Activated T-cell treated with anti-CD3 and anti-CD28 coated beads for 48 hours (primary cell): ENCODE results near the gene TICAM1.
"Not testable (repeated sequence)": the region's sequence is repeated elsewhere in the genome, so short reads cannot be mapped to it uniquely, and the experiment has no call there.

Experiments
- DNase-seq: peaks from one replicate; pipeline ENCODE4 v3.0.0-alpha.2; 2020; ENCODE audit warnings: low read depth

TICAM1 gene

DNA sequence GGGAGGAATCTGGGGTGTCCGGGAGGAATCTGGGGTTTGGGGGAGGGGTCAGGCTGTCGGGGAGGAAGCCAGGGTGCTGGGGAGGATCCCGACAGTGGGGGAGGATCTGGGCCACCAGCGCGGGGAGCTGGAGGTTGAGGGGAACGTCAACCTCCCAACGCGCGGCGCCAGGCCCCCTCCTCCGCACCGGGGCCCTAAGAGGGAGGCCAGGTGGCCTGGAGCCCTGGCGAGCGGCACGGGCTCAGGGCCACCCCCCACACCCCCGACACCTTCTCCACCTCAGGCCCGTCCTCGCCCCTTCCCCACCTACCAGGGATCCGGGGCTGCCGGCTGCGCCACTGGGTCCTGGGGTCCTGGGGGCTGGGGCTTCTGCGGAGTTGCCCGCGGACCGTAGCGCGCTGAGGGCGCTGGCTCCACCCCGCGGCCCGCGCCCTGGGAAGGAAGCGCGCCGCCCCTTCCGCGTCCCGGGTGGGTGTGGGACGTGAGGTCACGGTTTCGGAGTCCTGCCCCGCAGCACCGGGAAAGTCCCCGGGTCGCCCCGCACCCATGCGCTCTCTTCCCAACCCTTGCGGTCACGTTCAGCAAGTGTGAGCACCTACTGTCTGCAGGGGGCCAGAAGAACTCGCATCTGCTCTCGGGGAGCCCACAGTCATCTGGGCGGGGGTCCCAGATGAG is at the start of gene TICAM1:
TICAM1 (minus strand) TSS at position 409 of the 675 bp plus-strand sequence. CDS start 13,335 bp downstream, outside the sequence.
- peak; percentile 75 for DNase-seq

DNA sequence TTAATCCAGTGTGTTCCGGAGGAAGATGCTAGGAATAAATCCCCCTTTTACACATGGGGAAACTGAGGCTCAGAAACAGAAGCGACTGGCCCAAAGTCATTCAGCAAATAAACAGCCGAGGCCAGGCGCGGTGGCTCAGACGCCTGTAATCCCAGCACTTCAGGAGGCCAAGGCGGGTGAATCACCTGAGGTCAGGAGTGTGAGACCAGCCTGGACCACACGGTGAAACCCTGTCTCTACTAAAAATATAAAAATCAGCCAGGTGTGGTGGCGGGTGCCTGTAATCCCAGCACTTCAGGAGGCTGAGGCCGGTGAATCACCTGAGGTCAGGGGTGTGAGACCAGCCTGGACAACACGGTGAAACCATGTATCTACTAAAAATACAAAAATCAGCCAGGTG is 47.5 kb upstream of the TICAM1 start:
- DNase-seq, result no peak

DNA sequence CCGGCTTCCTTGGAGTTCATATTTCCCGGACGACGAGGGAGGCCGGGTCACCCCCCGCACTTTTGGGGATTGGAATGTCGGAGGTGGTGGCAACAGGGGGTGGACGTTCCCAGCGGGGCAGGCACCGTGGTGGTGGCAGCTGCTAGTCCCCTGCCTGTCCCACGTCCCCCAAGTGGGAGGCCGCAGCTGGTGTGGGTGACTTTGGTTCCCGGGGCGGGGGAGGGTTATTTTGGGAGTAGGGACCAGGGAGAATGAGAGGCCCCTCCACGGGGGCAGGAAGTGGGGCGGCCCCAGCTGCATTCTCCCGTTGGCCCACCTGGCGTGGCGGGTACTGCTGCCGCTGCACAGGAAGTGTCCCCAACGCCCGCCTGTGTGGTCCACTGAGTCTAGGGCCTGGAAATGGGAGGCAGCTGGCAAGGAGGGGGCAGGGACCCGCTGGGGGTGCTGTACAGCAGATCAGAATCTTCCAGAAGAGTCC is 47.0 kb upstream of the TICAM1 start:
- no peak for DNase-seq

DNA sequence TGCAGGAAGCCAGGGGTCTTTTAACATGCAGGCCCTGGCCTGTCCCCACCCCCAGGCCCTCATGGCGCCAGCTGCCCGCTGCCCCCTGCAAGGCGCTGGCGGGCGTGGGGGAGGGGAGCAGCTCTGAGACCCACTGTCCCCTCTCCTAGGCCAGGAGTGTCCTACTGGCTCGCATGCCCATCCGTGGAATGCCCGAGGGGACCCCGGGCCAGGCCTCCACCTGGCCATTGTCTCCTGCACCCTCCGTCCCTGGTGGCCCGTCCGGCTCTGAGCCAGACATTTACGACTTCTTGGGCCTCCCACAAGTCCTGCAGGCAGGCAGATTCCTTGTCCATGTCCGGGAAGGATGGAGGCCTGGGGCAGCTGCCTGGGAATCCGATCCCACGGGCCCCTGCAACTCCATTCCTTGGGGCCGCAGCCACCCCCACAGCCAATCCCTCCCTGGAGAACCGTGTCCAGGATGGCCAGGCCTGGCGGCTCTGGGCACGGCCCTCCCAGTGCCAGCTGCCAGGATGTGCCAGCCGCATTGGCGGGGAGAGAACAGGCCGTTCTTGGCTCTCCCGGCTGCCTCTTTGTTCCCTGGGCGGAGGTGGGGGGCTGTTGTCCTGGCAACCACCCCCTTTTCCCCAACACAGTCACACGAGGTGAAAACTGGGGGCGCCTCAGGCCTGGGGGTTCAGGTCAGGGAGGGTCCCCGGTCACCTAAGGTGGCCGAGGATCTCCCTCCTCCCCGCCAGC is 46.4 kb upstream of the TICAM1 start:
- DNase-seq, result no peak

DNA sequence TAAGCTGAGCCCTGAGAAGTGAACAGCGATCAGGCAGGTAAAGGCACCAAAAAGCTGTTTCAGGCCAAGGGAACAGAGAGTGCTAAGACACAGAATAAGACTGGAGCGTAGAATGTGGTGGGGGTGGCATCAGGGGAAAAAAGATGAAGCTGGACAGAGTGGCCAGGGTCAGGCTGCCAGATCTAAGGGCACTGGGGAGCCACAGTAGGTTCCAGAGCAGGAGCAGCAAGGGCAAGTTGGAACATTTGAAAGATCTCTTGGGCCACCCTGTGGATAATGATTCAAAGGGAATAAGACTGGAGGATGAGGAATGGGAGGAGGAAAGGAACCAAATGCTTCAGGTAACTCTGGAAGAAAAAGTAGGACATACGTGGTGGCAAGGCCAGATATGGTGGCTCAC is 42.4 kb upstream of the TICAM1 start:
- no peak for DNase-seq

DNA sequence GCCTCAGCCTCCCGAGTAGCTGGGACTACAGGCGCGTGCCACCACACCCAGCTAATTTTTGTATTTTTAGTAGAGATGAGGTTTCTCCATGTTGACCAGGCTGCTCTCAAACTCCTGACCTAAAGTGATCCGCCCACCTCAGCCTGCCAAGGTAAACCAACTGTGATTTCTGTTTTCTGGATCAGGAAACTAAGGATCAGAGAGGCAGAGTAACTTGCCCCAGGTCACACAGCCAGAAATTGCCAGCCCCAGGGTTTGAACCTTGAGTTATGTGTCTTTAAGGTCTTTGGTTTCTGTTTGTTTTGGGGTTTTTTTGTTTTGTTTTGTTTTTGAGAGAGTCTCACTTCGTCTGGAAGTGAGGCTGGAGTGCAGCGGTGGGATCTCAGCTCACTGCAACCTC is 40.2 kb upstream of the TICAM1 start:
- no peak for DNase-seq

DNA sequence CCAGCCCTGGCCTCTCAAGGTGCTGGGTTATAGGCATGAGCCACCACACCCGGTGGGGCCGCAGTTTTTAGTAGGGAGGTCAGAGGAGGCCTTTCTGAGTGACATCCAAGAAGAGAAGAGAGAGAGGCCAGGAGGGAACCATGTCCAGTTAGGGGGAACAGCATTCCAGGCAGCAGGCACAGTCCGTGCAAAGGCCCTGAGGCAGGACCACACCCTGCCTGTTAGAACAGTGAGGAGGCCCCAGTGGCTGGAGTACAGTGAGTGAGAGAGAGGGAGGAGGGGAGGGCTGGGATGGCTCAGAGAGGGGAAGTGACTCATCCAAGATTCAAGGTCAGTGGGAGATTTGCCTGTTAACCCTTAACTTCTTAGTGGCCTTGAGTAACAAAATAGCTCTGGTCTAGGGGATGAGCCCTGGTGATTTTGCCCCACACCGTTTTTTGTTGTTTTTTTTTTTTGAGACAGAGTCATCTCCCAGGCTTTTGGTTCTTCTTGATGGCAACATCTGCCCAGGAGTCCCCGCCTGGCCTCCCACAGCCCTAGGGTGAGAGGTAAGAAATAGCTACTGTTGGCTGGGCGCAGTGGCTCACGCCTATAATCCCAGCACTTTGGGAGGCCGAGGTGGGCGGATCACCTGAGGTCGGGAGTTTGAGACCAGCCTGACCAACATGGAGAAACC is 38.7 kb upstream of the TICAM1 start:
- DNase-seq, result peak; percentile 29

DNA sequence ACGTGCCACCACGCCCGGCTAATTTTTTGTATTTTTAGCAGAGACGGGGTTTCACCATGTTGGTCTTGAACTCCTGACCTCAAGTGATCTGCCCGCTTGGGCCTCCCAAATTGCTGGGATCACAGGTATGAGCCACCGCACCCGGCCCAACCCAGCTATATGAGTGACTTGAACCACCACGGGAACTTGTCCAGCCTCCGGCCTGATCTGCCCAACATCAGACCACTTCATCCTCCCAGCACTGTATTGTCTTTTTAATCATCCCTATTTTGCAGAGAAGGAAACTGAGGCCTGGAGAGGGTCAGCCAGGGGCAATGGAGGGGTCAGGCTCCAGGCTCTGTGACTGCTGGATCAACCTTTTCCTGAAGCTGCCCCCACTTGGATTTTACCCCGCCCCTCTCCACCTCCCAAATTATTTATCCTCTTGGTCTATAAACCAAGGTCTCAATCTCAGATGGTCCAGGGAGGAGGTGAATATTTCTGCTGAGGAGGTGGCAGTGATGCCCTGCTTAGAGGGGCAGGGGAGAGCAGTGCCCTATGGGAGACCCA is 36.8 kb upstream of the TICAM1 start:
- no peak for DNase-seq

DNA sequence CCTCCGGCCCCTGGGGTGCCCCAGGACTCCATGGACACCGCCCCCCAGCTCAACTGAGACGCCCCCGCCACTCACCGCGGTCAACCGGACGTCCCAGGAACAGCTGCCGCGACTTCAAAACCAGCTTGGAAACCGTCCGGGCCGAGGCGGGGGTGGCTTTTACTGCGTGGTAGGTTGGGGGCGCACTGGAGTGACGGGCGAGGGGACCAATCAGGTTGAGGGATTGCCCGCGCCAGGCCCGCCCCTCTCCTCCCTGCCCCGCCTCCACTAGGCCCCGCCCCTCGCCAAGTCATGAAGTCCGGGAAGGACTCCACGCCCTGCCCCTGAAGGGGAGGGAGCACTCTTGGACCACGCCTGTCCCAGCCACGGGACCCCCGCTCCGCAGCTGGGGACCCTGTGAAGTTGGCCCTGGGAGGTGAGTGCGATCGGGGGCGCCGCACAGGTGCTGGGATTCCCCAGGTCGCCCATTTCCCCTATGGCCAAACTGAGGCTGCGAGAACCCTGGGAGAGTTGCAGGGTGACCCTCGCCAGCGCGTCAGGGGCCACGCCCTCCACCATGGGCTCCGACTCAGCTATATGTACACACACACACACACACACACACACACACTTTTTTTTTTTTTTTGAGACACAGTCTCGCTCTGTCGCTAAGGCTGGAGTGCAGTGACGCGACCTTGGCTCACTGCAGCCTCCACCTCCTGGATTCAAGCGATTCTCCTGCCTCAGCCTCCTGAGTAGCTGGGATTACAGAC is 36.2 kb upstream of the TICAM1 start, which contains the start of gene PLIN3:
PLIN3 (minus strand) TSS at position 134 of the 752 bp plus-strand sequence. CDS start 6,273 bp downstream, outside the sequence.
- peak; percentile 94 for DNase-seq

DNA sequence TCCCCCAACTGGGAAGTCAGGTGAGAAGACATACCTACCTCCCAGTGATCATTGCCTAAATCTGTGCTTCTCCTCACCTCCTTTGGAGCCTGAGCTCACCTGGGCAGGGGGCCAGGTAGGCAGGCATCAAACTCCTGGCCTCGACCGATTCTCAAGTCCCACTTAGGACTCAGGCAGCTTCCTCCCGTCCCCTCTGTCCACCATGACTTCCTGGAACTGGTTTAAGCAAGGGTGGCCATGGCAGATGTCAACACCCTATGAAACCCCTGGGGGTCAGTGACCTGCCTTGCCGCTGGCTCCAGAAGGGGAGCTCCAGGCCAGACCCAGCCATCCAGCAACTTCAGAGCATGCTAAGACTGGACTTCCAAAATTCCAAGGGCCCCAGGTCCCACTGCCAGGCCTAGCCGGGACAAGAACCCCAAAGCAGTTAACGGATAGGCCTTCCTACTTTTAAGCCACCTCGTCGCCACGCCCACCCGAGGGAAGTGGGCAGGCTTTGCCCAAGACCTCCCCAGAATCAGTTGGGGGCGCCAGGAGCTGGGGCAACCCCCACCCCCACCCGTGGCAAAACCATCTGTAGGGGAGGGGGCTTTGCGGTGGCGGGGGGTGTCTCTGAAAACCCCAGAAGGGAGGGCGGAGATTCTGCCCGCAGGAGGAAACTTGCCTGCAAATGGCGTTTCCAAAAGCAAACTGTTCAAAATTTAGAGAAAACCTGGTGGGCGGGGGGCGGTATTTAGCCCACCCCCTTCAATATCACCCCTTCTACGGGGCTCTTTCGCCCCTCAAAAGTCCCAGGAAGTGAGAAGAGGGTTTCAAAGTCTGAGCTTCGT is 35.3 kb upstream of the TICAM1 start:
- DNase-seq, result peak; percentile 26

DNA sequence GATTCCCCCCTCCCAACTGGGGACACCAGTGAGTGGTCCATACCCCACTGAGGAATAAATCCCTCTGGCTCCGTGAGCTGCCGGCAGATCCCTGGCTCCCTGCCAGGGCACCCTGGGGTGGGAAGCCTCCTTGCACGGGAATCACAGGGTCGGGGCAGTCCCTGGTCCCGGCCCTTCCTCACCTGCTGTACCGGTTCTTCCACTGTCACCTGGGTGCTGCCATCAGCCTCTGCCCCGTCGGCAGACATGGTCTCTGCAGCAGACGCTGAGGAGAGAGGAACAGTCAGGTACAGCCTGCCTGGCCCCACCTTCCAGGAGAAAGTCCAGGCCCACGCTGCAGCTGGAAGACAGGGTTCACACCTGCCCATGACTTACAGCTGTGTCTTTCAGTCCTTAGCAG is 29.6 kb upstream of the TICAM1 start:
- DNase-seq, result no peak

DNA sequence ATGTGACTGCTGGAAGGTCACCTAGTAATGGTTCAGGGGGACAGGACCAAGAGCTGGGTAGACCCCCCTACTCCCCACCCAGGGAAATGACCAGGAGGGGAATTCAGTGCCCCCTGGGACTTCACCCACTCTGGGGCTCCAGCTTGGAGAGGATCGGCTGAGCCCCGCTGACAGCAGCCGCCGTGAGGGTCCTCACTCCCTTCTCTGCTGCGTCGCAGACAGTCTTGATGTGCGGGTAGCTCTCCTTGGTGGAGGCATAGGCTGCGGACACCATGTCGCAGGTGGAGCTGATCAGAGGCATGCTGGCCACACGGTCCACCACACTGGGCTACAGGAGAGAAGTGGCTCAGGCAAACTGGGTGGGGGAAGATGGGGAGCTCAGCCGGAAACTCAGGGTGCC is 28.2 kb upstream of the TICAM1 start:
- DNase-seq, result no peak

DNA sequence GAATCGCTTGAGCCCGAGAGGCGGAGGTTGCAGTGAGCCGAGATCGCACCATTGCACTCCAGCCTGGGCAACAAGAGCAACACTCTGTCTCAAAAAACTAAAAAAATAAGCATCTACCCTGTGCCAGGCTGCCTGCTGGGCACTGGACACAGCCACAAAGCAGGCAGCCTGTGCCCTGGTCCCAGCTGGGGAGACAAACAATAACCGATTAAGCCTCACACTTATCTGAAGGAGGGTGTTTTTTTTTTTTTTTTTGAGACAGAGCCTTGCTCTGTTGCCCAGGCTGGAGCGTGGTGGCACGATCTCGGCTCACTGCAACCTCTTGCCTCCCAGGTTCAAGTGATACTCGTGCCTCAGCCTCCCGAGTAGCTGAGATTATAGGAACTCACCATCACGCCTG is 25.0 kb upstream of the TICAM1 start:
- not testable (repeated sequence) for DNase-seq

DNA sequence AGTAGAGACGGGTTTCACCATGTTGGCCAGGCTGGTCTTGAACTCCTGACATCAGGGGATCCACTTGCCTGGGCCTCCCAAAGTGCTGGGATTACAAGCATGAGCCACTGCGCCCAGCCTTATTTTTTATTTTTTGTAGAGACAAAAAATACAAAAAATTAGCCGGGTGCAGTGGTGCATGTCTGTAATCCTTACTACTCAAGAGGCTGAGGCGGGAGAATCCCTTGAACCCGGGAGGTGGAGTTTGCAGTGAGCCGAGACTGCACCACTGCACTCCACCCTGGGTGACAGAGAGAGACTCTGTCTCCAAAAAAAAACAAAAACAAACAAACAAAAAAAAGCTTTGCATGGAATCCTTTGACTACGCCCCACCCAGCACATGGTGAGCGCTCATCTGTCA is 22.0 kb upstream of the TICAM1 start:
- not testable (repeated sequence) for DNase-seq

DNA sequence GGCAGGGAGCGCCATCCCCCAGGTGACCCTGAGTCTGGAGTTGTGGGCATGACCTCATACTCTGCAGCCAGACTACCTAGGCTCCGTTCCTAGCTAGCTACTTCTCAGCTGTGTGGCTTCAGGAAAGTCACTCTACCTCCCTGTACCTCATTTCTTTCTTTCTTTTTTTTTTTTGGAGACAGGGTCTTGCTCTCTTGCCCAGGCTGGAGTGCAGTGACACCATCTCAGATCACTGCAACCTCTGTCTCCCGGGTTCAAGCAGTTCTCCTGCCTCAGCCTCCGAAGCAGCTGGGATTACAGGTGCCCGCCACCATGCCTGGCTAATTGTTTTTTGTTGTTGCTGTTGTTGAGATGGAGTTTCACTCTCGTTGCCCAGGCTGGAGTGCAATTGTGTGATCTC is 21.0 kb upstream of the TICAM1 start:
- DNase-seq, result no peak

DNA sequence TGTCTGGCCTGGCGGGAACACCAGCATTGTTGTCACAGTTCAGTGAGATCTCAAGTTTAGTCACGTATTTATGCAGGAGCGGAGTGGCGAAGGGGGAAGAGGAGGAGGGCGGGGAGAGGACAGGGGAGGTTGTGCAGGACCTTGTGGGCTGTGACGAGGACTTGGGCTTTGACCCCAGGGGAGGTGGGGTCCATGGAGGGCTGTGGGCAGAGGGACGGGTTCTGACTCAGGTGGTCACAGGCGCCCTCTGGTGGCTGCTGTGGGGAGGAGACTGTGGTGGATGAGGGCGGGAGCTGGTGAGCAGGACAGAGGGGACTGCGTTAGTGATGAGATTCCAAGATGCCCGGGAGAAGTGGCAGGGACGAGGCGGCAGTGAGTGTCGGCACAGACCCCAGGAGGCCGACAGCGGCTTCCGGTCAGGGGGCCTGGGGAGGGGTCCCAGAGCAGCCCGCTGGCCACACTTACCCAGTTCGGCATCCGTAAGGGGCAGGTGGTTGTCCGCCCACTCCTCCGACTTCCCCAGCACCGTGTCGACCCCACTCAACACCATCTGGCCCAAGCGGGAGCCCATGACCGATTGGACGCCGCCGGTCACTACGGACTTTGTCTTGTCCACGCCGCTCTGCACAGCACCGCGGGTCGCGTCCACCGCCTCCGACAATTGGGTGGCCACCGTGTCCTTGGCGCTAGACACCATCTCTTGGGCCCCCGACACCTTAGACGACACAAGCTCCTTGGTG is 20.2 kb upstream of the TICAM1 start:
- DNase-seq, result peak; percentile 71

DNA sequence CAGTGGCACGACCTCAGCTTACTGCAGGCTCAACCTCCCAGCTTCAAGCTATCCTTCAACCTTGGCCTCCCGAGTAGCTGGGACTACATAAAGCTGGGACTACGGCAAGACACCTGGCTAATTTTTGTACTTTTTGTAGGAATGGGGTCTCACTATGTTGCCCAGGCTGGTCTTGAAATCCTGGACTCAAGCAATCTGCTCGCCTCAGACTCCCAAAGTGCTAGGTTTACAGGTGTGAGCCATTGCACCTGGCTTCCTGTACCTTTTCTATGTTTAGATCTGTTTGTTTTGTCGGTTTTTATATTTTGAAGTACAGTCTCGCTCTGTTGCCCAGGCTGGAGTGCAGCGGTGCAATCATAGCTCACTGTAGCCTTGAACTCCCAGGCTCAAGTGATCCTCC is 17.5 kb upstream of the TICAM1 start:
- DNase-seq, result no peak

DNA sequence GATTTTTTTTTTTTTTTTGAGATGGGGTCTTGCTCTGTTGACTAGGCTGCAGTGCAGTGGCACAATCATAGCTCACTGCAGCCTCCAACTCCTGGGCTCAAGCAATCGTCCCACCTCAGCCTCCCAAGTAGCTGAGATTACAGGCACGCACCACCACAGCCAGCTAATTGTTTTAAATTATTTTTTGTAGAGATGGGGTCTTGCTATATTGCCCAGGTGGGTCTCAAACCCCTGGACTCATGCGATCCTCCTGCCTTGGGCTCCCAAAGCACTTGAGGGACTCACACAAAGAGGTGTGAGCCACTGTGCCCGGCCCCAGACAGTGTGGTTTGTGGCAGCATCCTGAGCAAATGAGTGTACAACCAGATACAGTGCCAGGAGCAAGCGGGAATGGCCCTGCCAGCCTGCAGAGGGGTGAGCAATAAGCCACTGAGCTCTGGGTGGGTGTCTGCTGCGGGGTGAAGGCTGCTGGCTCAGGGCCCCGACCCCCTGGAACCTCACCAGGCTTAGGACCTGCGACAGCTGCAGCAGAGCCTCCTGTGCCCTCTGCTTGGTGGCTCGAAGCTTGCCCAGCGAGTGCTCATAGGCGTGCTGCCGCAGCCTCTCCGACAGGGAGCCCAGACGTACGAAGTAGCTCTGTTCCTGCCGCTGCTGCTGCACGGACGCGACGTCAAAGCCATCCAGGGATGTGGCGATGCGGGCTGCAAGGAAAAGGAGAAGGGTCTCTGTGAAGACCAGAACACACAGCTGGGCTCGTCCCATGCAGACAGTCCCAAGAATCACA is 15.9 kb upstream of the TICAM1 start:
- DNase-seq, result no peak

DNA sequence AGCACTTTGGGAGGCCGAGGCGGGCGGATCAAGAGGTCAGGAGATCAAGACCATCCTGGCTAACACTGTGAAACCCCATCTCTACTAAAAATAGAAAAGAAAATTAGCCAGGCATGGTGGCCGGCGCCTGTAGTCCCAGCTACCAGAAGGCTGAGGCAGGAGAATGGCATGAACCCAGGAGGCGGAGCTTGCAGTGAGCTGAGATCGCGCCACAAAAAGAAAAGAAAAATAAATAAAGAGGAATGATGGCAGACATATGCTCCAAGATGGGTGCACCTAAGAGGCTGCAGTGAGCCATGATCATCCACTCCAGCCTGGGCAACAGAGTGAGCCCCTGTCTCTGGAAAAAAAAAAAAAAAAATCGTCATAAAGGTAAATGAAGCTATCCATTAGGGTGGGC is 14.5 kb upstream of the TICAM1 start:
- DNase-seq, result not testable (repeated sequence)
